Small intestine (tissue), 7 donors: ENCODE measurements around the gene GRPR. TPM values are rescaled to one million over a fixed set of nuclear protein-coding genes. Genes with fewer than 3 reads are reported as not detected.
"Not testable (repeated sequence)": the region's sequence is repeated elsewhere in the genome, so short reads cannot be mapped to it uniquely, and the experiment has no call there.

Source experiments
- DNase-seq, 2 donors: peaks; one replicate each; pipeline versions ENCODE4 v3.0.0 to v3.0.0-alpha.2; 2013
- FAIRE-seq: peaks from 2 replicates; lab custom pipeline; 2012; peaks lifted over from hg19 to GRCh38; lab: Jason Lieb, UNC
- H3K27ac ChIP-seq, 3 donors: one replicate each; pipeline ENCODE4 v1.5.1; 2013; ENCODE audit warnings: low read length in 2 of 3, mild to moderate bottlenecking in 2 of 3, control low read depth in 1 of 3, inconsistent platforms in 1 of 3, low read depth in 1 of 3, moderate library complexity in 1 of 3
- H3K27me3 ChIP-seq, 3 donors: one replicate each; pipeline ENCODE4 v1.6.1; 2013; ENCODE audit warnings: low read length in 3 of 3, inconsistent platforms in 1 of 3; ENCODE audit not compliant: control insufficient read depth in 3 of 3, insufficient read depth in 3 of 3
- H3K36me3 ChIP-seq, 3 donors: one replicate each; pipeline ENCODE4 v1.6.1; 2013; ENCODE audit warnings: low read length in 3 of 3, inconsistent platforms in 1 of 3, low read depth in 1 of 3, mild to moderate bottlenecking in 1 of 3, moderate library complexity in 1 of 3; ENCODE audit not compliant: control insufficient read depth in 3 of 3, insufficient read depth in 2 of 3
- H3K4me1 ChIP-seq, 3 donors: one replicate each; pipeline ENCODE4 v1.6.1; 2013; ENCODE audit warnings: low read length in 2 of 3, inconsistent platforms in 1 of 3, low read depth in 1 of 3, mild to moderate bottlenecking in 1 of 3, moderate library complexity in 1 of 3; ENCODE audit not compliant: control insufficient read depth in 3 of 3, insufficient read depth in 2 of 3
- H3K4me3 ChIP-seq, 3 donors: one replicate each; pipeline ENCODE4 v1.5.1; 2013; ENCODE audit warnings: low read length in 3 of 3, control low read depth in 1 of 3, inconsistent platforms in 1 of 3, low read depth in 1 of 3, mild to moderate bottlenecking in 1 of 3, moderate library complexity in 1 of 3
- H3K9me3 ChIP-seq, 2 donors: one replicate each; pipeline ENCODE4 v1.6.1; 2013; ENCODE audit warnings: low read depth in 1 of 2, low read length in 1 of 2; ENCODE audit not compliant: control insufficient read depth in 2 of 2, insufficient read depth in 1 of 2
- WGBS, 3 donors: extraction: QIAGEN DNeasy Blood & Tissue Kit; methylation state at CpG; one replicate each; pipeline ENCODE4 v1.1.7; 2013; 5-methylcytosine and 5-hydroxymethylcytosine counted together
- polyA plus RNA-seq, 4 donors: library from polyadenylated mRNA; stranded (reverse) in 3 of 4; unstranded in 1 of 4; fragments of 200-250 nt in 3 of 4; fragments of 120-200 nt in 1 of 4; gene quantifications; one replicate each; pipeline versions ENCODE4 v1.2.1 to v1.2.3, GENCODE V29; 2013
- donor health status: healthy with polysubstance abuse.
- donor health status: control.
- donor health status: control.
- donor health status: Bipolar disorder and iron deficiency.
- donor health status: healthy.

GRPR gene
- polyA plus RNA-seq, 4 donors = 0.06 to 0.15 TPM; not detected in 2

DNA sequence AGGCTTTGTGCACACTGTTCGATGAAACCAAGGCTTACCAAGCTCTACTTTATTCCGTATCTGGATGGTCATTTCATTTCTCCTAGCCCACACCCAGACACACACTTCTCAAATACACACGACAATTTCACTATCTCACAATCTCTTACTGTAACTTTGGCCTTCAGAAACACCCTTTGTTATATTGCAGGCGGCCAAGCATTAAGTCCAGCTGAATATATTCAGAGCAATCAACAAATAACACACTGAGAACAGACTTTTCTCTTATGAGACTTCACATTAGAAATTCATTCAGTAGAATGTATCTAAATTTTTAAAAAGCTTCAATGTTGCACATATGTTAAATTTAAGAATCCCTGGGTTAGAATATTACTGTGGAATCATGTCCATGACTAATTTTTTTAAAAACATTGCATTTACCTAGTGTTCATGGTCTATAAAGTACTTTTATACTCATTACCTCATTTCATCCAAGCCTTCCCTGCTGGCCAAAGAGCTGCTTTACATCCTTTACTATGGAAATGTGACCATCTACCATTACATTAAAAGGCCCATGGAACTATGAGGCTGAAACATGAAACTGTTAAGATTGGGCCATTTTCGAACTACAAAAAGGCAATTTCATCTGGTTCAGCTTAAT lies 33.4 kb downstream of the GRPR start:
- DNase-seq = no peak
- no peaks in the 10 kb centered on the region for H3K9me3 ChIP-seq
- H3K4me1 ChIP-seq = no peaks in the 10 kb centered on the region
- FAIRE-seq = no peak
- no peak overlapping the region for H3K27ac ChIP-seq
- WGBS, 3 donors = 79 to 88% (median 82%) methylated on average over 5 of the region's 5 CpGs
- no peak overlapping the region for H3K4me3 ChIP-seq
- H3K36me3 ChIP-seq = no peaks in the 10 kb centered on the region
- H3K27me3 ChIP-seq = no peaks in the 10 kb centered on the region

GRCh38 chrX:16160729-16161128 lies 37.4 kb downstream of the GRPR start:
- FAIRE-seq = no peak
- H3K36me3 ChIP-seq = no peaks in the 10 kb centered on the region
- H3K4me3 ChIP-seq = no peak overlapping the region
- no peaks in the 10 kb centered on the region for H3K27me3 ChIP-seq
- DNase-seq = no peak
- H3K9me3 ChIP-seq = no peaks in the 10 kb centered on the region
- no peaks in the 10 kb centered on the region for H3K4me1 ChIP-seq
- 70 to 79% (median 72%) methylated on average over 3 of the region's 3 CpGs for WGBS, 3 donors
- no peak overlapping the region for H3K27ac ChIP-seq

DNA sequence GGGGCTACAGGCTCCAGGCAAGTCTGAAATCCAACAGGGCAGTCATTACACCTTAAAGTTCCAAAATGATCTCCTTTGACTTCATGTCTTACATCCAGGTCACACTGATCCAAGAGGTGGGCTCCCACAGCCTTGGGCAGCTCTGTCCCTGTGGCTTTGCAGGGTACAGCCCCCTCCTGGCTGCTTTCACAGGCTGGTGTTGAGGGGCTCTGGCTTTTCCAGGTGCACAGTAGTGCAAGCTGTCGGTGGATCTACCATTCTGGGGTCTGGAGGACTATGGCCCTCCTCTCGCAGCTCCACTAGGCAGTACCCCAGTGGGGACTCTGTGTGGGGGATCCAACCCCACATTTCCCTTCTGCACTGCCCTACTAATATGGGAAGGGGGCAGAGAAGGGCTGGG lies 37.8 kb downstream of the GRPR start:
- H3K4me3 ChIP-seq, FAIRE-seq, H3K27ac ChIP-seq, H3K36me3 ChIP-seq, H3K4me1 ChIP-seq, H3K27me3 ChIP-seq, H3K9me3 ChIP-seq, DNase-seq: not testable (repeated sequence)
- WGBS, 3 donors = 84 to 93% (median 93%) methylated on average over 2 of the region's 2 CpGs

GRCh38 chrX:16162391-16162790 lies 39.0 kb downstream of the GRPR start:
- DNase-seq = no peak
- WGBS, 3 donors = 66 to 86% (median 84%) methylated on average over 5 of the region's 5 CpGs

DNA sequence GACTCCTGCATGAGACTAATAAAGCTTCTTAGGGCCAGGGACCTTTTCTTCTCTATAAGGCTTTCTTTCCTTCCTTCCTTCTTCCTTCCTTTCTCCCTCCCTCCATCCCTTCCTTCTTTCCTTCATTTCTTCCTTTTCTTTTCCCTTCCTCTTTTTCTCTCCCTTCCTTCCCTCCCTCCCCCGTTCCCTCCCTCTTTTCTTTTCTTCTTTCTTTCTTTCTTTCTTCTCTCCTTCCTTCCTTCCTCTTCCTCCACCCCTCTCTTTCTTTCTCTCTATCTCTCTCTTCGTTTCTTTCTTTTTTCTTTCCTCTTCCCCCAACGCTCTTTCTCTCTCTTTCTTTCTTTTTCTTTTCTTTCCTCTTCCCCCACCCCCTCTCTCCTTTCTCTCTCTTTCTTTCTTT lies 41.4 kb downstream of the GRPR start:
- DNase-seq (no peak), FAIRE-seq (no peak)
- Histone ChIP-seq H3K36me3 (no peaks in the 10 kb centered on the region), H3K9me3 (no peaks in the 10 kb centered on the region), H3K27me3 (no peaks in the 10 kb centered on the region), H3K4me1 (no peaks in the 10 kb centered on the region), H3K27ac (no peak overlapping the region), H3K4me3 (no peak overlapping the region)
- 68 to 81% (median 77%) methylated on average over 3 of the region's 3 CpGs for whole genome bisulfite sequencing, 3 donors

More at GRCh38 chrX:16162391-16162790, 39.0 kb downstream of the GRPR start:
- no peaks in the 10 kb centered on the region for H3K27me3 ChIP-seq
- no peak overlapping the region for H3K4me3 ChIP-seq
- no peak overlapping the region for H3K27ac ChIP-seq
- no peaks in the 10 kb centered on the region for H3K9me3 ChIP-seq
- no peaks in the 10 kb centered on the region for H3K4me1 ChIP-seq
- no peaks in the 10 kb centered on the region for H3K36me3 ChIP-seq
- no peak for FAIRE-seq

DNA sequence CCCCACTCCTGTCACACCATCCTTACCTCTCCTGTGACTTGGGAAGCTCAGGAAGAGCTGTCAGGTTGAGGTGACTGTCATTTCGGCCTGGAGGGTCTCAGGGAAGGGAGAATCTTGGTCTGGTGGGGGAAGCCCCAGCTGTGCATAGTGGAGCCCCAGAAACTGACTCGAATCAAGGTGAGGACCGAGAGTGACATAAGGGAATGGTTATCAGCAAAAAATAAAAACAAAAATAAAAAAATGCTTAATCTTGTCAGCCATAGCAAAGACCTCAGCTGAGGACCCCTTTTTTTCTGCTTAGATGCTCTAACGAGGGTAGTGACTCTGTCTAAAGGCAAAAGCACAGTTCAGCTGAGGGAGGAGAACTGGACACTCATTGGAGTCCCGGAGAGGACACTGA lies 43.8 kb downstream of the GRPR start, which contains the start of gene MAGEB17:
MAGEB17 (plus strand) TSS at position 301 of the 400 bp plus-strand sequence. CDS start 2,902 bp downstream, outside the sequence.
- WGBS, 3 donors = 58 to 84% (median 65%) methylated on average over 5 of the region's 5 CpGs
- Histone ChIP-seq H3K36me3 (no peaks in the 10 kb centered on the region), H3K9me3 (no peaks in the 10 kb centered on the region), H3K27me3 (no peaks in the 10 kb centered on the region), H3K27ac (no peak within 1 kb of the TSS), H3K4me1 (no peaks in the 10 kb centered on the region), H3K4me3 (no peak within 1 kb of the TSS)
- FAIRE-seq = no peak
- DNase-seq = no peak

DNA sequence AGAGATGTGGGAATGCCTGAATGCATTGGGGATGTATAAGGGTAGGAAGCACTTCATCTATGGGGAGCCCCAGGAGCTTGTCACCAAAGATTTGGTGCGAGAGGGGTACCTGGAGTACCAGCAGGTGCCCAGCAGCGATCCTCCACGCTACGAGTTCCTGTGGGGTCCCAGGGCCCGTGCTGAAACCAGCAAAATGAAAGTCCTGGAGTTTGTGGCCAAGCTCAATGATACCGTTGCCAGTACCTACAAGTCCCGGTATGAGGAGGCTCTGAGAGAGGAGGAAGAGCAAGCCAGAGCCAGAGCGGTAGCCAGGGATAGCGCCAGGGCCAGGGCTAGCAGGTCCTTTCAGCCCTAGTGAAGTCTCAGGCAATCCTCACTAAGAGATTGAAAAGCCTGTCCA lies 47.7 kb downstream of the GRPR start:
- no peak for DNase-seq
- no peak for FAIRE-seq
- Histone ChIP-seq H3K4me3 (no peak overlapping the region), H3K27ac (no peak overlapping the region), H3K36me3 (no peaks in the 10 kb centered on the region), H3K27me3 (no peaks in the 10 kb centered on the region), H3K9me3 (no peaks in the 10 kb centered on the region), H3K4me1 (no peaks in the 10 kb centered on the region)
- 90 to 99% (median 91%) methylated on average over 9 of the region's 9 CpGs for WGBS, 3 donors

- FAIRE-seq (no peak), DNase-seq (no peak)
- H3K4me3 ChIP-seq = no peak overlapping the region
- H3K27me3 ChIP-seq = no peaks in the 10 kb centered on the region
- WGBS, 3 donors = 82 to 92% (median 90%) methylated on average over 4 of the region's 4 CpGs
- no peaks in the 10 kb centered on the region for H3K36me3 ChIP-seq
- no peaks in the 10 kb centered on the region for H3K9me3 ChIP-seq
- no peak overlapping the region for H3K27ac ChIP-seq
- no peaks in the 10 kb centered on the region for H3K4me1 ChIP-seq
These were observed 48.6 kb downstream of the GRPR start for GRCh38 chrX:16171944-16172343.

GRCh38 chrX:16172391-16172790 lies 49.0 kb downstream of the GRPR start:
- no peak for DNase-seq
- H3K9me3 ChIP-seq = no peaks in the 10 kb centered on the region
- FAIRE-seq = no peak
- H3K27me3 ChIP-seq = no peaks in the 10 kb centered on the region
- H3K36me3 ChIP-seq = no peaks in the 10 kb centered on the region
- H3K4me1 ChIP-seq = no peaks in the 10 kb centered on the region
- H3K27ac ChIP-seq = no peak overlapping the region
- no peak overlapping the region for H3K4me3 ChIP-seq
- 96 to 100% (median 100%) methylated on average over 3 of the region's 3 CpGs for WGBS, 3 donors
